ENCODE data around the gene IRF2BP1. TPM values are rescaled to one million over a fixed set of nuclear protein-coding genes. Genes with fewer than 3 reads are reported as not detected.
A peak's percentile ranks its signal among the peaks of the same experiment; 100 is the strongest.

Gene IRF2BP1
- total and polyA plus RNA-seq, 5 donors from 2014 or later = 4.5 to 21.2 (median 5.6) TPM

DNA sequence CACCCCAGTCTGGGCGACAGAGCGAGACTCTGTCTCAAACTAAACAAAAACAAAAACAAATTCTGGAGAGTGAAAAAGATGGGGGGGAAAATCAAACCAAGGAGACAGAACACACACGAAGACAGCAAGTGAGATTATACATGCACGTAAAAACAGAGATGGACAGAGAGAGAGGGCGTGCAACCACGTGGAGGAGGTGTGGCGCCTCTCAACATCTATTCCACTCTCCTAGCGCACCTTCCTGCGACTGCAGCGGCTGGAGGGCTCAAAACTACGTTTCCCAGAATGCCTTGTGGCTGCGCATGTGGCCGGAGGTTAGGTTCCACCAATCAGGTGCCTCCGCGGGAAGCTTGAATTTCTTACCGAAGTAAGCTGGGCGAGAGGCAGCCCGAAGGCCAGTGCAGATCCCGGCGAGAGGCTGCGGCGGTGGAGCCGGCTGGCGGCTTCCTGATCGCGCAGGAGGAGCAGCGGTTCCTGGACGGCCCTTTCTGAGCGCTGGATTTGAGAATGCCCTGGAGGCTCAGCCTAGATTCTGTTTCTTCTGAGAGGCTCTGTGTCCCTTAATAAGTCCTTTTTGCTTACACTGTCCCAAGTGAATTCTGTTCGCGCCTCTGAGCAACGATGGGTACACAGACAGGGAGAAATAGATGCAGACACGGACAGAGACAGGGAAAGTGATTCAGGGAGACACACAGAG is 41.8 kb upstream of the IRF2BP1 start:
- no peak overlapping the region for H3K4me3 ChIP-seq (ENCODE audit: low read depth, low read length)
- H3K4me3 Mint-ChIP-seq = peak overlapping the region in 3 of 4 donors; percentile 21 to 44 (median 36)
- H3K9me3 Mint-ChIP-seq = no peaks in the 10 kb centered on the region
- H3K27ac ChIP-seq (ENCODE audit: insufficient read depth, low read length, poor library complexity, severe bottlenecking) = no peak overlapping the region
- H3K36me3 ChIP-seq (ENCODE audit: control insufficient read depth, insufficient read depth, low read length) = no peaks in the 10 kb centered on the region
- H3K9me3 ChIP-seq (ENCODE audit: control insufficient read depth in 2 of 2, low read length in 2 of 2) = no peaks in the 10 kb centered on the region
- H3K27ac Mint-ChIP-seq = peak overlapping the region in 1 of 3 donors; percentile 38
- H3K4me1 ChIP-seq (ENCODE audit: control insufficient read depth, insufficient read depth, low read length, poor library complexity, severe bottlenecking) = peaks cover 6% of the 10 kb centered on the region
- no peaks in the 10 kb centered on the region for H3K27me3 ChIP-seq (ENCODE audit: control insufficient read depth, insufficient read depth, low read length)
- no peaks in the 10 kb centered on the region for H3K36me3 Mint-ChIP-seq
- DNase-seq (peak; percentile 82 to 96 (median 88)), ATAC-seq (ENCODE audit: low read depth in 2 of 2) (peak; percentile 95 to 99)
- peaks cover 25% of the 10 kb centered on the region for H3K27me3 Mint-ChIP-seq
- H3K4me1 Mint-ChIP-seq = peaks cover 0 to 10% (median 7%) of the 10 kb centered on the region in 4 donors

DNA sequence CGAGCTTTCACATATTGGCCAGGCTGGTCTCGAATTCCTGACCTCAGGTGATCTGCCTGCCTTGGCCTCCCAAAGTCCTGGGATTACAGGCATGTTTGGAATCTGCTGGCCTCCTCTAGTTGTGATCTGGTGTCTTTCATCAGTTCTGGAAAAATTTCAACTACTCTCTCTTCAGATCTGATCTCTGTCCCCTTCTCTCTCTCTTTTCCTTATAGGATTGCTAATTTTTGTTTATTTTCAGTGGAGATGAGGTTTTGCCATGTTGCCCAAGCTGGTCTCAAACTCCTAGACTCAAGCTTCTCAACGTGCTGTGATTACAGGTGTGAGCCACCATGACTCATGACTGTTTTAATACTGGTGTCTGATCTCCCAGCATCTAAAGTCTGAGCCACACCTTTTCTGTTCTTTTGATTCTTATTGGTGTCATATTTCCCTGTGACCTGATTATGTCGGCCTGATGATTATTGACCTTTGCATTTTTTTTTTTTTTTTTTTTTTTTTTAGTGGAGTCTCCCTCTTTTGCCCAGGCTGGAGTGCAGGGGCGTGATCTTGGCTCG is 39.0 kb upstream of the IRF2BP1 start:
- H3K27ac ChIP-seq (ENCODE audit: insufficient read depth, low read length, poor library complexity, severe bottlenecking) = no peak overlapping the region
- H3K4me1 ChIP-seq (ENCODE audit: control insufficient read depth, insufficient read depth, low read length, poor library complexity, severe bottlenecking) = peaks cover 6% of the 10 kb centered on the region
- ATAC-seq (ENCODE audit: low read depth in 2 of 2) = no peak
- no peak overlapping the region for H3K4me3 ChIP-seq (ENCODE audit: low read depth, low read length)
- Mint-ChIP-seq H3K9me3 (peaks cover 0 to 2% (median 0%) of the 10 kb centered on the region in 7 donors), H3K36me3 (no peaks in the 10 kb centered on the region), H3K4me1 (peaks cover 0 to 10% (median 7%) of the 10 kb centered on the region in 4 donors), H3K27ac (no peak overlapping the region), H3K27me3 (peaks cover 23% of the 10 kb centered on the region), H3K4me3 (no peak overlapping the region)
- H3K36me3 ChIP-seq (ENCODE audit: control insufficient read depth, insufficient read depth, low read length) = no peaks in the 10 kb centered on the region
- H3K27me3 ChIP-seq (ENCODE audit: control insufficient read depth, insufficient read depth, low read length) = peaks cover 2% of the 10 kb centered on the region
- no peaks in the 10 kb centered on the region for H3K9me3 ChIP-seq (ENCODE audit: control insufficient read depth in 2 of 2, low read length in 2 of 2)
- no peak for DNase-seq

DNA sequence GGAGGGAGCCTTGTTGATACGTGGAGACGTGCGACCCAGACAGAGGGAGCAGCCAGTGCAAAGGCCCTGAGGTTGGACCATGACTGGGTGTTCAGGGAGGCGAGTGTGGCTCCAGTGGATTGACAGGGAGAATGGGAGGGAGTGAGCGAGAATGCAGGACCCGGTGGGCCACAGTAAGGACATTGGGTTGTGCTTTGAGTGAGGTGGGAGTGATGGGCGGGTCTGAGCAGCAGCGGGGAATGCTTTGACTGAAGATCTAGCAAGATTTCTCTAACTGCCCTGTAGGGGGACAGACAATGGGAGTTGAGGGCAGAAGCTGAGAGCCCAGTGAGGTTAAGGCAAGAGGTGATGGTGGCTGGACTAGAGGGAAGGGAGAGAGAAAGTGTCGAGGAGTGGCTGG is 36.3 kb upstream of the IRF2BP1 start:
- Mint-ChIP-seq H3K4me3 (no peak overlapping the region), H3K36me3 (no peaks in the 10 kb centered on the region), H3K27ac (no peak overlapping the region), H3K27me3 (peaks cover 25% of the 10 kb centered on the region), H3K9me3 (peaks cover 0 to 2% (median 0%) of the 10 kb centered on the region in 7 donors), H3K4me1 (peaks cover 0 to 2% (median under 1%) of the 10 kb centered on the region in 4 donors)
- peak in 1 of 3 donors; percentile 33 for DNase-seq
- Histone ChIP-seq H3K27me3 (ENCODE audit: control insufficient read depth, insufficient read depth, low read length) (peaks cover 6% of the 10 kb centered on the region), H3K36me3 (ENCODE audit: control insufficient read depth, insufficient read depth, low read length) (no peaks in the 10 kb centered on the region), H3K4me3 (ENCODE audit: low read depth, low read length) (no peak overlapping the region), H3K4me1 (ENCODE audit: control insufficient read depth, insufficient read depth, low read length, poor library complexity, severe bottlenecking) (no peaks in the 10 kb centered on the region), H3K27ac (ENCODE audit: insufficient read depth, low read length, poor library complexity, severe bottlenecking) (no peak overlapping the region), H3K9me3 (ENCODE audit: control insufficient read depth in 2 of 2, low read length in 2 of 2) (no peaks in the 10 kb centered on the region)
- no peak for ATAC-seq (ENCODE audit: low read depth in 2 of 2)

DNA sequence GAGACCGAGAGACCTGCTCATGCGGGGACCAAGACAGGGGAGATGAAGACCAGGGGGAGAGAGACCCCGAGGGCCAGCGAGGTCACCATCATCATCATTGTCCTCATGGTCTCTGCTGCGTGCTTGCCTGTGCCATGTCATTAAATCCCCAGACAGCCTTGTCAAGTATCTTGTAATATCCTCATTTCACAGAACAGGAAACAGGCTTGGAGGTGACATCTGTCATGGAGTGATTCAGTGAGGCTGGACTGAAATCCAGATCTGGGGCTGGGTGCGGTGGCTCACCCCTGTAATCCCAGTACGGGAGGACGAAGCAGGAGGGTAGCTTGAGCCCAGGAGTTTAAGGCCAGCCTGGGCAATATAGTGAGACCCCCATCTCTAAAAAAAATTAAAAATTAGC is 34.5 kb upstream of the IRF2BP1 start:
- Mint-ChIP-seq H3K27me3 (peaks cover 30% of the 10 kb centered on the region), H3K36me3 (no peaks in the 10 kb centered on the region), H3K27ac (no peak overlapping the region), H3K4me3 (no peak overlapping the region), H3K4me1 (no peaks in the 10 kb centered on the region), H3K9me3 (peaks cover 0 to 2% (median 0%) of the 10 kb centered on the region in 7 donors)
- Histone ChIP-seq H3K9me3 (ENCODE audit: control insufficient read depth in 2 of 2, low read length in 2 of 2) (no peaks in the 10 kb centered on the region), H3K27me3 (ENCODE audit: control insufficient read depth, insufficient read depth, low read length) (peaks cover 6% of the 10 kb centered on the region), H3K4me3 (ENCODE audit: low read depth, low read length) (no peak overlapping the region), H3K4me1 (ENCODE audit: control insufficient read depth, insufficient read depth, low read length, poor library complexity, severe bottlenecking) (no peaks in the 10 kb centered on the region), H3K27ac (ENCODE audit: insufficient read depth, low read length, poor library complexity, severe bottlenecking) (no peak overlapping the region), H3K36me3 (ENCODE audit: control insufficient read depth, insufficient read depth, low read length) (no peaks in the 10 kb centered on the region)
- ATAC-seq (ENCODE audit: low read depth in 2 of 2) (no peak), DNase-seq (peak in 1 of 3 donors; percentile 55)

DNA sequence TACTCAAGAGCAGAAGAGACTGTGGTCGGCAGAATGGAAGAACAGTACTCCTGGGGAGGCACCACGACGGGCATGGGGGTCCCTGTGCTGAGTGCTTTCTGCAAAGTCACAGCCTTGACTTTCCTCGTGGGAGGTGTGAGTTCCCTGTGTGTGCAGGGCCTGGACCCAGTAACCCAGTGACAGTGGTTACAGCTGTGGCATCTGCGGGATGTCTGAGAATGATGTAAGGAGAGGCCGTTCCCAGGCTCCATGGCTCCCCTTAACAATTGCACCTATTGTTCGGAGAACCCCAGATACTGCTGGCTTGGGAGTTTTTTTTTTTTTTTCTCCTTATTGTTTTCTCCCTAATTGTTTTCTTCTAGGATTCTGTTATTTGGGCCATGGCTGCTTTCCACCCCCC is 33.7 kb upstream of the IRF2BP1 start:
- H3K9me3 Mint-ChIP-seq = peaks cover 0 to 2% (median 0%) of the 10 kb centered on the region in 7 donors
- ATAC-seq (ENCODE audit: low read depth in 2 of 2) = no peak

DNA sequence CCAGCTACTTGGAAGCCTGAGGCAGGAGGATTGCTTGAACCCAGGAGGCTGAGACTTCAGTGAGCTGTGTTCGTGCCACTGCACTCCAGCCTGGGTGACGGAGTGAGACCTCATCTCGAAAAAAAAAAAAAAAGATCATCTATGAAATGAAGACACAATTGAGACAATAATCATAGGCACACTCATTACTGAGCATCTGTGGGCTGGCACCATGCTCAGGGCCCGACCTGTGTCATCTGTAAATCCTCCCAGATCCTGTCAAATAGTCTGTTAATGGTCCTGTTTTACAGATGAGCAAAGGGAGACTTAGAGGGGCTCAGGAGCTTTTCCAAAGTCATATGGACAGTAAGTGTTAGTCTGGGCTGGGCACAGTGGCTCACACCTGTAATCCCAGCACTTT is 32.8 kb upstream of the IRF2BP1 start:
- H3K27me3 Mint-ChIP-seq = peaks cover 26% of the 10 kb centered on the region
- Histone ChIP-seq H3K9me3 (ENCODE audit: control insufficient read depth in 2 of 2, low read length in 2 of 2) (no peaks in the 10 kb centered on the region), H3K4me3 (ENCODE audit: low read depth, low read length) (no peak overlapping the region), H3K27ac (ENCODE audit: insufficient read depth, low read length, poor library complexity, severe bottlenecking) (no peak overlapping the region), H3K27me3 (ENCODE audit: control insufficient read depth, insufficient read depth, low read length) (peaks cover 6% of the 10 kb centered on the region), H3K4me1 (ENCODE audit: control insufficient read depth, insufficient read depth, low read length, poor library complexity, severe bottlenecking) (no peaks in the 10 kb centered on the region), H3K36me3 (ENCODE audit: control insufficient read depth, insufficient read depth, low read length) (no peaks in the 10 kb centered on the region)
- no peak for DNase-seq
- no peak for ATAC-seq (ENCODE audit: low read depth in 2 of 2)
- H3K4me1 Mint-ChIP-seq = peaks cover 0 to 2% (median 0%) of the 10 kb centered on the region in 4 donors
- H3K27ac Mint-ChIP-seq = peak overlapping the region in 1 of 3 donors; percentile 66
- H3K9me3 Mint-ChIP-seq = peaks cover 0 to 2% (median 0%) of the 10 kb centered on the region in 7 donors
- H3K36me3 Mint-ChIP-seq = no peaks in the 10 kb centered on the region
- no peak overlapping the region for H3K4me3 Mint-ChIP-seq

More for the DNA sequence above, 33.7 kb upstream of the IRF2BP1 start:
- no peaks in the 10 kb centered on the region for H3K36me3 Mint-ChIP-seq
- H3K4me1 Mint-ChIP-seq = peaks cover 0 to 2% (median 0%) of the 10 kb centered on the region in 4 donors
- H3K27me3 ChIP-seq (ENCODE audit: control insufficient read depth, insufficient read depth, low read length) = peaks cover 6% of the 10 kb centered on the region
- H3K27me3 Mint-ChIP-seq = peaks cover 30% of the 10 kb centered on the region
- no peaks in the 10 kb centered on the region for H3K4me1 ChIP-seq (ENCODE audit: control insufficient read depth, insufficient read depth, low read length, poor library complexity, severe bottlenecking)
- DNase-seq = no peak
- H3K36me3 ChIP-seq (ENCODE audit: control insufficient read depth, insufficient read depth, low read length) = no peaks in the 10 kb centered on the region
- no peak overlapping the region for H3K4me3 Mint-ChIP-seq
- peak overlapping the region in 1 of 3 donors; percentile 32 for H3K27ac Mint-ChIP-seq
- H3K27ac ChIP-seq (ENCODE audit: insufficient read depth, low read length, poor library complexity, severe bottlenecking) = no peak overlapping the region
- no peak overlapping the region for H3K4me3 ChIP-seq (ENCODE audit: low read depth, low read length)
- no peaks in the 10 kb centered on the region for H3K9me3 ChIP-seq (ENCODE audit: control insufficient read depth in 2 of 2, low read length in 2 of 2)

DNA sequence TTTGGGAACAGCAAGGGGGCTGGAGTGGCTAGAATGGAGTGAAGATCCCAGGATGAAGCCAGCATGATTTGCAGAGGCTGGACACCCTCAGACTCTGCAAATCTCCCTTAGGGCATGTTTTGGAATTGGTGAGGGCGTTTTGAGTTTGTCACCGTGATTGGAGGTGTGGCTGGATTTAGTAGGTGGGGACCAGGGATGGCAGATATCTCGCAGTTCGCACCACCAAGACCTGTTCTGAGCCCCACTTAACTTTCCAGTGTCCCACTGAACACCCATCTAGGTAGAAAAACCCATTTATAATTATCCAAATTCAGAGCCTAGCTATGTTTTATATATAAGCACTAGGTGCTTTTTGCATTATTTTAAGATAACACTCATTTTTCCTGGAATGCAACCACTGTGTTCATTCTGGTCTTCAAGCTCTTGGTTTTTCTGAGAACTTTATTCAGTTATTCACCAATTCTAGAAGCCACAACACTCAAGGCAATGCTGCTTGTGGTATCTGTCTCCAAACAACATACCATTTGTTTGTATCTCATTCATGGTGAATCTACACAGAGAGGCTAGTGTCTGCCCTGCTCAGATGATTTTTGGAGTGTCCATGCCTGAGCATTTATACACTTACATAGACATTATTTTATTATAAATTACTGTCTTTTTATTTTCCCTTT is 31.6 kb upstream of the IRF2BP1 start:
- Mint-ChIP-seq H3K36me3 (no peaks in the 10 kb centered on the region), H3K4me3 (no peak overlapping the region), H3K4me1 (peaks cover 0 to 2% (median 0%) of the 10 kb centered on the region in 4 donors), H3K9me3 (peaks cover 0 to 2% (median 0%) of the 10 kb centered on the region in 7 donors), H3K27me3 (peaks cover 26% of the 10 kb centered on the region), H3K27ac (no peak overlapping the region)
- ATAC-seq (ENCODE audit: low read depth in 2 of 2) (no peak), DNase-seq (peak in 1 of 3 donors; percentile 85)
- H3K9me3 ChIP-seq (ENCODE audit: control insufficient read depth in 2 of 2, low read length in 2 of 2) = no peaks in the 10 kb centered on the region
- H3K27me3 ChIP-seq (ENCODE audit: control insufficient read depth, insufficient read depth, low read length) = peaks cover 6% of the 10 kb centered on the region
- no peak overlapping the region for H3K4me3 ChIP-seq (ENCODE audit: low read depth, low read length)
- no peak overlapping the region for H3K27ac ChIP-seq (ENCODE audit: insufficient read depth, low read length, poor library complexity, severe bottlenecking)
- no peaks in the 10 kb centered on the region for H3K4me1 ChIP-seq (ENCODE audit: control insufficient read depth, insufficient read depth, low read length, poor library complexity, severe bottlenecking)
- no peaks in the 10 kb centered on the region for H3K36me3 ChIP-seq (ENCODE audit: control insufficient read depth, insufficient read depth, low read length)

Data from CD4-positive, CD25-positive, alpha-beta regulatory T cell (primary cell).